CD1c-positive myeloid dendritic cell (primary cell): ENCODE results near the gene AAMP.
"Not testable (repeated sequence)": the region's sequence is repeated elsewhere in the genome, so short reads cannot be mapped to it uniquely, and the experiment has no call there.

ENCODE experiments used
- DNase-seq: peaks from one replicate; pipeline ENCODE4 v3.0.0-alpha.2; 2016; ENCODE audit errors: extremely low spot score

The AAMP gene

GRCh38 chr2:218274586-218274985 lies 4.6 kb upstream of the AAMP start:
- no peak for DNase-seq

GRCh38 chr2:218273908-218274249 lies 3.9 kb upstream of the AAMP start:
- DNase-seq, result no peak

- not testable (repeated sequence) for DNase-seq
Observed at GRCh38 chr2:218273214-218273907, 3.4 kb upstream of the AAMP start.

GRCh38 chr2:218272531-218273212 lies 2.7 kb upstream of the AAMP start:
- peak; percentile 85 for DNase-seq

DNA sequence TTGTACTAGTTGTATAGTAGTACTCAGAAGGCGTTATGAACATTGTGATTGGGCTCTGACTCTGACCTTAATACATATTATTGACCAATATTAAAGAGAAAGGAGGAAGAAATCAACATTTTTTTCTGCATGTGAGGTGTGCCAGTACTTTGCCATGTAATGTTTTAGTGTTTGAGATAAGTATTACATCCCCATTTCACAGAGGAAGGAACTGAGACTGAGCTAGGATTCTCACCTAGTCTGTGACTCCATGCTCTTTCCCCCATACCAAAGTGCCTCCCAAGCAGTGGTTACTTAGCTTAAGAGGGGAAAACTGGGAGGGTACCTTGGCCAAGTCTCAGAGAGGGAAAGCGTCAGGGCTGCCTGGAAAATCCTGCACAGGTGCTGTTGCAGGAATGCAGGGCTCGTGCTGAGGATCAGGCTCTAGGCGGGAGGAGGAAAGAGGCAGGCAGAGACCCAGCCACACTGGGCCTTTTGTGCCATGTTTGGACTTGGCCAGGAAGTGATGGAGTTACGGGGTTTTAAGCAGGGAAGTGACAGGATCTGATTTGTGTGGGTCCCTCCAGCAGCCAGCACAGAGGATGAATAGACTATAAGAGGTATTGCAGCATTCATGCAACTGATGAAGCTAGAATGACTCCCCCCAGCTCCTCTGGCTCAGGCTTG lies 2.1 kb upstream of the AAMP start:
- no peak for DNase-seq

DNA sequence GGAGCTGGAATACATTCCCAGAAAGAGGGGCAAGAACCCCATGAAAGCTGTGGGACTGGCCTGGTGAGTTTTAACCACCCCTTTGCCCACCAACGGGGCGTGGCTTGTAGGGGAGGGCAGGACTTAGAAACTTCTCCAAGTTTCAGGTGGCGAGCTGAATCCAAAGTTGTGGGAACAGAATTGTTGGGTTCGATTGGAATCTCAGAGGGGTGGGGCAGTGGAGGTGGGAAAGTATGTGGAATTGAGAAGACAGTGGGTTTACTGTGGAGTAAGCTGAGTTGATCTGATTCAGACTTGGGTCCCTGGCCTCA lies 1.5 kb upstream of the AAMP start:
- no peak for DNase-seq

- no peak for DNase-seq
Observed at GRCh38 chr2:218270721-218271486, 967 bp upstream of the AAMP start.

DNA sequence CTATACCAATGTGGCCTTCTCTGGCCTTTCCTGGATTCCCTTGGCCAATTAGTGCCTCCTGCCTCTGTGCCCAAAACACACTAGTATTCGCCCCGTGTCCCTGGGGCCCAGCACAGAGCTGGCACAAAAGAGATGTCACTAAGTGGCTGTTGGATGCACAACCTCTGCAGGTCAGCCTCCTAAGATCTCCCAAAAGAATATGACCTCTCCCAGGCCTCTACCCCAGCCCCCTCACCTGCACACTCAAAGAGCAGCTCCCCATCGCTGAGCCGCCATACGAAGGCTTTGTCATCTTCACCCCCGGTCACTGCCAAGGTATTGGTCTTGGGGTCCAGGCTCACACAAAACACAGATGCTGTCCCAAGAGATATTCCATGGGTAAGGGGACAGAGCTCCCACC lies 2.7 kb downstream of the AAMP start:
- no peak for DNase-seq

DNA sequence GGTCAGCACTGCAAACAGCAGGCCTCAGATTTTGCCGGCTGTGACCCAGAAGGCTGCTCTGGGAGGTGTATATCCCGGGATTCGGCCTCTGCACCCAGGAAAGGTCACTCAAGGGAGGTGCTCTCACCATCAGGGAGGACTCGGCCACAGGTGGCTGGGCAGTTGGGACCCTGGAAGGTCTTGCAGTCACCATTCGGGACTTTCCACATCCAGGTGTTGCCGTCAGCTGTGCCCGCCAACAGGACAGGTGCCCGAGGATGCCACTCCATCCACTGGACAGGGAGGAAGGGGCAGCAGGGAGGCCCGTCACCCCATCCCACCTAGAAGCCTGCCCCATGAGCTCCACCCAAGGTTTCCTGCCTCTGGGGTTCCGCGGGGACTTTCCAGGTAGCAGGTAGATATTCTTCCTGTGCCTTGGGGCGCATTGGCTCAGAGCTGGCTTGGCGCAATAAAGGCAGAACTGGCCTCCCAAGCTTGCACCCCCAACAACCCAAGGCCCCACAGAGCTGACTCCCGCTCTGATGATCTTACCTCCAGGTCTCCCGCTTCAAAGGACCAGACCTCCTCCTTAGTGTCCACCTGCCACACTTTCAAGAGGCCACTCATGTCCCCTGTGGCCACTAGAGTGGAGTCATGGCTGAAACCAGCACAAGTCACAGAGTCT lies 3.5 kb downstream of the AAMP start:
- DNase-seq, result no peak

DNA sequence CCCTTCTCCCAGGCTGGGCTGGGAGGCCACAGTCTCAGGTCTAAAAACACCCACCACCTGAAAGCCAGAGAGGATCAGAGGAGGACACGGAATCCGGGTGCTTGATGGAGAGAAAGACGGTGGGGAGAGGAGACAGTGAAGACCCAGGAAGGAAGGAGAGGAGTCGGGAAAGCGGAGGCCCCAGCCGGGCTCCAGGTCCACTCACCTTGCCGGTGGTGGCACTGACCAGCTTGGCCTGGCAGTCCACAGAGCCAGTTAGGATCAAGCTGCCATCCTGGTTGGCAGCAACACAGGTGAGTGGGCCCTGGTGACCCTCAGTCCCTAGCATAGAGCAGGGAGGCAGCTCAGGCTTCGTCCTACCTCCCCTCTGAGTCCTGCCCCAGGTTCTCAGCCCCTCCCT lies 4.3 kb downstream of the AAMP start:
- DNase-seq, result no peak

DNA sequence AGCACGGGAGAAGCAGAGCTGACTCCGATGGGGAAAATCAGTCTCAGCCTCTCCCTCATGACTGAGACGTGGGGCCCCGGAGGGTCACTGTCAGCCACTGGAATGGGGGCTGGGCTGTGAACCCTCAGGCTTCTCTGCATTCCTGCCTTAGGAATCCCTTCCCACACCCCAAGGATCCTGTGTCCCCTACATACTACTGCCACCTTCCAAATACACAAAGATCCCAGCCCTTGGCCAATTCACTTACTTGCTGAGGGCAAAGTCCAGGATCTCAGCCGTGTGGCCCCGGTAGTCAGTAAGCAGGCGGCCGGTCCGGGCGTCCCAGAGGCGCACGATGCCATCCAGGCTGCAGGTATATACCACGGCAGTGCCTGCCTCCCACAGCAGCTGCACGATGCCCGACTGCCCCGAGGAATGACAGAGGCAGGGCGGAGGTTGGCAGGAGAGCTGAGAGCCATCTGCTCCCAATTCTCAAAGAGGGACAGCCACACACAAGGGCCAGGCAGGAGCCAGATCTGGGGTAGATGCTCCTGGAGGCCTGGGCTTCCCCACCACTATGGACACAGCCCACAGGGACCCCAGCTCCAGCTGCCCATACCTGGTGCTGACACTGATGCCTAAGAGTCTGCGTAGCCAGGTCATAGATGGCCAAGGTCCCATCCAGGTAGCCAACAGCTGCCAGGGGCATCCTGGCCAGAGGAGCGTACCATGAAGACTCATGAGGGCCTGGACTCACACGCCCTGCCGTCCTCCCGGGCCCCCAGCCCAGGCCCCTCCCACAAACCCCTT lies 5.0 kb downstream of the AAMP start:
- DNase-seq, result no peak

GRCh38 chr2:218263817-218264641 lies 5.9 kb downstream of the AAMP start:
- peak; percentile 57 for DNase-seq

DNA sequence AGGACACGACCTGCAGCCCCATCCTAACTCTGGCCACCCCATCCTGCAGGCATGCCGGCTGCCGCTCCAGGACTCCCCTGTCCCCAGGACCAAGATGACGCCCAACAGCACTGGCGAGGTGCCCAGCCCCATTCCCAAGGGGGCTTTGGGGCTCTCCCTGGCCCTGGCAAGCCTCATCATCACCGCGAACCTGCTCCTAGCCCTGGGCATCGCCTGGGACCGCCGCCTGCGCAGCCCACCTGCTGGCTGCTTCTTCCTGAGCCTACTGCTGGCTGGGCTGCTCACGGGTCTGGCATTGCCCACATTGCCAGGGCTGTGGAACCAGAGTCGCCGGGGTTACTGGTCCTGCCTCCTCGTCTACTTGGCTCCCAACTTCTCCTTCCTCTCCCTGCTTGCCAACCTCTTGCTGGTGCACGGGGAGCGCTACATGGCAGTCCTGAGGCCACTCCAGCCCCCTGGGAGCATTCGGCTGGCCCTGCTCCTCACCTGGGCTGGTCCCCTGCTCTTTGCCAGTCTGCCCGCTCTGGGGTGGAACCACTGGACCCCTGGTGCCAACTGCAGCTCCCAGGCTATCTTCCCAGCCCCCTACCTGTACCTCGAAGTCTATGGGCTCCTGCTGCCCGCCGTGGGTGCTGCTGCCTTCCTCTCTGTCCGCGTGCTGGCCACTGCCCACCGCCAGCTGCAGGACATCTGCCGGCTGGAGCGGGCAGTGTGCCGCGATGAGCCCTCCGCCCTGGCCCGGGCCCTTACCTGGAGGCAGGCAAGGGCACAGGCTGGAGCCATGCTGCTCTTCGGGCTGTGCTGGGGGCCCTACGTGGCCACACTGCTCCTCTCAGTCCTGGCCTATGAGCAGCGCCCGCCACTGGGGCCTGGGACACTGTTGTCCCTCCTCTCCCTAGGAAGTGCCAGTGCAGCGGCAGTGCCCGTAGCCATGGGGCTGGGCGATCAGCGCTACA lies 7.0 kb downstream of the AAMP start:
- no peak for DNase-seq

DNA sequence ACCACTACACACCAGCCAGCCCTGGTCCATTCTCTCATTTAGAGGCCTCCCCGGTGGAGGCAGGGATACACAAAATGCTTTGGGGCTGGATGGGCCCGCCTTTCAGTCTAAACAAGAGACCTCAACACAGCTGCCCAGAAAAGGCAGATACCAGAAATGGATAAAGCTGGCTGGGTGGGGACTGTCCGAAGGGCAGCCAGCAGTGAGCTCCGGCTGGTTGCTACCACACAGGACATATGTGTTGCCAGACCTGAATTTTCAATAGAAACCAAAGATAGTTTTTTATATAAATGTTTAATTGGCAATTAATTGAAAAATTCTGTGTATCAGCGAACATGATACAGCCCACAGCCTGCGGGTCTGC lies 7.7 kb downstream of the AAMP start:
- no peak for DNase-seq

DNA sequence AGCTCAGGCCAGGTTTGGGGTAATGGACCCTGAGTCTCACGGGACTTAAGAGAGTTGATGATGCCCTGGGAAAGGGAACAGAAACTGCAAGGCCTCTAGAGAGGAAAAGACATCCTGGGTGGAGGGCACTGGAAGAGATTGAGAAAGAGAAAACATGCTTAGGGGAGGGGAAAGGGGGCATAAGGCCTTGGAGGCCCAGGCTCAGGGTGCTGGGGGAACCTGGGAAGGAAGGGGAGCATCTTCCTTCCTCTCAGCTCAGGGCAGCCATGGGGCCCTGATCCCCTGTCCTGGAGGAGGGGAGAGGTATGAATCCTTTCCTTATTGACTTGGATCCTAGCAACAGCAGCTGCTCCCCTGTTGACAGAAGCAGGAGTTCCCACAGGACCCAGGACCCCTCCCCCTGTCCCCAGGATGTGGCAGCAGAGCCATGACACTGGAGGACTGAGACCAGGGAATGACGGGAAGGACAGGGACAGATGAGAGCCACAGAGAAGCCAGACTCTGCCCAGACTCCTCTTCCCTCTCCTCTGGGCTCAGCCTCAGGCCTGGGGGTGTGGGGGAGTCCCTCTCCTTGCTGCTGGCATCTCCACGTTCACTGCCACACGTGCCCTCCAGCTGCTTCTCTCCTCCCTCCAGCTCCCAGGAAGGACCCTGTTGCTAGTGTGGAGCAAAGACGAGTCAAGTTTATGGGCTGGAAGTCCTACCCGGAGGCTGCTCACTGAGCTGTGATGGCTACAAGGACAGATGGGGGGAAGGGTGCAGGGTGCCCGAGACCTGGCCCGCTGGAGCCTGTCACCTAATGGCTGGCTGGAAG lies 8.3 kb downstream of the AAMP start:
- peak; percentile 50 for DNase-seq

DNA sequence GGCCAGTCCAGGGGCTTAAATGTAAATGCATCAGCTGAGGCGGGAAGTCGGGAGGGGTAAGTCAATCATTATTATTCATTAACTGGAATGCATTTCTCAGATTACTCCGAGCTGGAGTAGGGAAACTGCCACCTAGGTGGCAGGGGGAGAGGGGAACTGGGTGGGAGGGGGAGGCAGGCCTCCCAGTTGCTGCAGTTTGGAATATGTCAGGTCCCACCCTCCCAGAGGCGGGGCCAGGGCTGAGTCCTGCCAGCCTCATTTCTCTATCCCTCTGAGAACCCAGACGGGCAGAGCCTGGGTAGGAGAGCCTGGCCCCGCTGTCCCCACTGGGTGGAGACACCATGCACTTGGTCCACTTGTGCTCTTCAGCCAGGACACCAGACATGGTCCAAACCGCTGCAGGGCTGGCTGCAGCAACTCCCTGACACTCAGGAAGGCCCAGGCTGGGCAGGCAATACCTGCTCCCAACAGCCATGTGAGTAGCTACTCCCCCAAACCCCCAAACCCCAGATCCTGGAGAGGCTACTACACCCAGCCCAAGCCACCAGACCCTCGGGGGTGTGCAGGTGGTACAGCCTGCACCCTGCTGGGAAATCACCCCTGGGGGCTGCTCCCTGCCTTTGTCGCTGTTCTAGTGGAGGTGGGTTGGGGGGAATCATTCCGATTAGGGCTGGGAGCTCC lies 9.1 kb downstream of the AAMP start, which contains the start of gene GPBAR1:
Gene GPBAR1 (plus strand): TSS at position 274 of the 681 bp plus-strand sequence. CDS start 1,710 bp downstream, outside the sequence.
- no peak for DNase-seq

GRCh38 chr2:218260166-218260565 lies 9.8 kb downstream of the AAMP start:
- no peak for DNase-seq
